ENCODE data around the gene FRYL.

- TF ChIP-seq EP300 (IDR thresholded peaks at IDR 0.05; ENCODE audit: borderline replicate concordance), result no peak
- TF ChIP-seq TAF1 (IDR thresholded peaks at IDR 0.05; ENCODE audit: low read depth), result no peak
- TF ChIP-seq CEBPB (IDR thresholded peaks at IDR 0.05), result no peak
- TF ChIP-seq YY1 (IDR thresholded peaks at IDR 0.05; ENCODE audit: low read depth), result no peak
- TF ChIP-seq FOXM1 (IDR thresholded peaks at IDR 0.05; ENCODE audit: borderline replicate concordance, low read depth), result no peak
- no peak for TF ChIP-seq CREB1 (IDR thresholded peaks at IDR 0.05; ENCODE audit: low read depth)
- TF ChIP-seq RAD21 (IDR thresholded peaks at IDR 0.05; ENCODE audit: low read depth), result no peak
- TF ChIP-seq REST (IDR thresholded peaks at IDR 0.05; ENCODE audit: low read depth), result no peak
- TF ChIP-seq USF1 (IDR thresholded peaks at IDR 0.05), result no peak
- TF ChIP-seq NFIC (IDR thresholded peaks at IDR 0.05), result no peak
Observed at GRCh38 chr4:48571471-48571870, 208.6 kb downstream of the FRYL start.
